OCI-LY7 (cell line): ENCODE data around the gene HCFC1. TPM values are rescaled to one million over a fixed set of nuclear protein-coding genes. Genes with fewer than 3 reads are reported as not detected.

Experiments
- BruUV-seq: library from RNA; stranded (reverse); fragments of 400-500 nt; replicated peaks from 2 replicates; lab custom pipeline; 2021; lab: Mats Ljungman, UMichigan
- CTCF ChIA-PET: fragments of 300-600 bp; sonication (Branson Sonifier 250); formaldehyde crosslinking; loops from one replicate; lab custom pipeline; 2022; ENCODE audit warnings: antibody characterized with exemption; ENCODE audit not compliant: unreplicated experiment; lab: Charles Lee
- POLR2A ChIA-PET: fragments of 300-600 bp; sonication (Branson Sonifier 250); formaldehyde crosslinking; loops from one replicate; lab custom pipeline; 2022; ENCODE audit warnings: antibody characterized with exemption; lab: Charles Lee
- DNase-seq: peaks from one replicate; pipeline ENCODE4 v3.0.0-alpha.2; 2015; ENCODE audit warnings: low spot score
- H2AFZ ChIP-seq: fragments of 200-600 bp; sonication (generic), shearing (Covaris generic); 2 replicates; pipeline ENCODE4 v1.6.1; 2014; ENCODE audit warnings: mild to moderate bottlenecking, antibody characterized with exemption, low read length, moderate library complexity
- H3K27ac ChIP-seq: fragments of 200-600 bp; sonication (generic); 2 replicates; pipeline ENCODE4 v1.5.1; 2014; ENCODE audit warnings: mixed run types, low read depth, mild to moderate bottlenecking, moderate library complexity, low read length, inconsistent platforms; ENCODE audit not compliant: poor library complexity, severe bottlenecking
- H3K36me3 ChIP-seq: fragments of 200-600 bp; sonication (generic); 2 replicates; pipeline ENCODE4 v1.6.1; 2014; ENCODE audit warnings: mild to moderate bottlenecking, antibody characterized with exemption, low read length, moderate library complexity, mixed read lengths; ENCODE audit not compliant: insufficient read depth
- H3K4me1 ChIP-seq: fragments of 200-600 bp; sonication (generic); 2 replicates; pipeline ENCODE4 v1.5.1; 2014; ENCODE audit warnings: mild to moderate bottlenecking, low read length; ENCODE audit not compliant: insufficient read depth, poor library complexity, severe bottlenecking
- H3K4me2 ChIP-seq: fragments of 200-600 bp; sonication (generic); 2 replicates; pipeline ENCODE4 v1.6.1; 2014; ENCODE audit warnings: mild to moderate bottlenecking, low read length
- H3K4me3 ChIP-seq: fragments of 200-600 bp; sonication (generic); 2 replicates; pipeline ENCODE4 v1.5.1; 2014; ENCODE audit warnings: mild to moderate bottlenecking, low read depth, low read length; ENCODE audit not compliant: poor library complexity, severe bottlenecking
- H3K79me2 ChIP-seq: fragments of 200-600 bp; sonication (generic); 2 replicates; pipeline ENCODE4 v1.6.1; 2016; ENCODE audit warnings: low read depth, mild to moderate bottlenecking, low read length, moderate library complexity, mixed read lengths; ENCODE audit not compliant: insufficient read depth
- H3K9me2 ChIP-seq: fragments of 200-600 bp; sonication (generic); 2 replicates; pipeline ENCODE4 v1.6.1; 2016; ENCODE audit warnings: mild to moderate bottlenecking, low read length, mixed read lengths; ENCODE audit not compliant: insufficient read depth
- H3K9me3 ChIP-seq: fragments of 200-600 bp; sonication (generic); 2 replicates; pipeline ENCODE4 v1.6.1; 2014; ENCODE audit warnings: mild to moderate bottlenecking, mixed run types, low read length, mixed read lengths
- H4K20me1 ChIP-seq: fragments of 200-600 bp; sonication (generic); 2 replicates; pipeline ENCODE4 v1.6.1; 2014; ENCODE audit warnings: mild to moderate bottlenecking, antibody characterized with exemption, low read length, moderate library complexity, mixed read lengths; ENCODE audit not compliant: insufficient read depth
- EZH2phosphoT487 ChIP-seq: fragments of 200-600 bp; sonication (generic); IDR thresholded peaks from 2 replicates; pipeline ENCODE4 v1.6.1; 2018; ENCODE audit warnings: low read depth, borderline replicate concordance, mild to moderate bottlenecking, mixed run types, antibody characterized with exemption, low read length, moderate library complexity, mixed read lengths
- intact Hi-C: fragments of 100-400 bp; cut with micrococcal nuclease; formaldehyde crosslinking; loops from one replicate; pipeline ENCODE4 v1.10.0; 2022; ENCODE audit not compliant: unreplicated experiment
- total RNA-seq, 2 experiments: library from RNA; depleted of rRNA in 1 of 2; stranded (reverse); fragments of >200 nt in 1 of 2; shearing (Covaris generic) in 1 of 2; gene quantifications; 2 replicates each; pipeline ENCODE4 v1.2.3, GENCODE V29; 2014 to 2022
- TF ChIP-seq, protein P1 (sequence below): fragments of 200-600 bp; sonication (generic); conservative IDR thresholded peaks from 2 replicates; pipeline ENCODE4 v1.5.1; 2014; ENCODE audit warnings: mild to moderate bottlenecking, antibody characterized with exemption, low read length, moderate library complexity, mixed read lengths

Gene HCFC1
- total RNA-seq, 2 experiments from 2014 or later: 64.2 to 134 TPM

- peaks cover 18% of the 10 kb centered on the region for H3K36me3 ChIP-seq
- intact Hi-C loops: no loop called here
- POLR2A ChIA-PET: interaction anchor here (2.6 kb wide), 1 partner anchor 10 kb away, joined by 13 read pairs; no protein-coding TSS in a partner anchor
- no peaks in the 10 kb centered on the region for H4K20me1 ChIP-seq
- peak overlapping the region; percentile 88 for H3K4me2 ChIP-seq
- no peaks in the 10 kb centered on the region for H3K9me3 ChIP-seq
- DNase-seq: no peak
- CTCF ChIA-PET: no interaction called here
- no TSS peak for BruUV-seq
- H3K4me1 ChIP-seq: peaks cover 10% of the 10 kb centered on the region
- H3K9me2 ChIP-seq: no peaks in the 10 kb centered on the region
- TF ChIP-seq, protein P1, sequence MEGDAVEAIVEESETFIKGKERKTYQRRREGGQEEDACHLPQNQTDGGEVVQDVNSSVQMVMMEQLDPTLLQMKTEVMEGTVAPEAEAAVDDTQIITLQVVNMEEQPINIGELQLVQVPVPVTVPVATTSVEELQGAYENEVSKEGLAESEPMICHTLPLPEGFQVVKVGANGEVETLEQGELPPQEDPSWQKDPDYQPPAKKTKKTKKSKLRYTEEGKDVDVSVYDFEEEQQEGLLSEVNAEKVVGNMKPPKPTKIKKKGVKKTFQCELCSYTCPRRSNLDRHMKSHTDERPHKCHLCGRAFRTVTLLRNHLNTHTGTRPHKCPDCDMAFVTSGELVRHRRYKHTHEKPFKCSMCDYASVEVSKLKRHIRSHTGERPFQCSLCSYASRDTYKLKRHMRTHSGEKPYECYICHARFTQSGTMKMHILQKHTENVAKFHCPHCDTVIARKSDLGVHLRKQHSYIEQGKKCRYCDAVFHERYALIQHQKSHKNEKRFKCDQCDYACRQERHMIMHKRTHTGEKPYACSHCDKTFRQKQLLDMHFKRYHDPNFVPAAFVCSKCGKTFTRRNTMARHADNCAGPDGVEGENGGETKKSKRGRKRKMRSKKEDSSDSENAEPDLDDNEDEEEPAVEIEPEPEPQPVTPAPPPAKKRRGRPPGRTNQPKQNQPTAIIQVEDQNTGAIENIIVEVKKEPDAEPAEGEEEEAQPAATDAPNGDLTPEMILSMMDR: no peak
- TF ChIP-seq EZH2phosphoT487: no peak
- peak overlapping the region; percentile 51 for H2AFZ ChIP-seq
- H3K79me2 ChIP-seq: peaks cover 5% of the 10 kb centered on the region; the same call in 1 of the 2 replicates
- peak overlapping the region; percentile 87 for H3K4me3 ChIP-seq
- peak overlapping the region; percentile 65 for H3K27ac ChIP-seq
These were observed 36.2 kb downstream of the HCFC1 start for GRCh38 chrX:153935326-153935851.

GRCh38 chrX:153934762-153935325 lies 36.8 kb downstream of the HCFC1 start, which contains the start of gene NAA10:
TSS of gene NAA10 (minus strand) at chrX:153935037. CDS start at chrX:153934904, 133 bp downstream.
- no peaks in the 10 kb centered on the region for H4K20me1 ChIP-seq
- H3K9me3 ChIP-seq: no peaks in the 10 kb centered on the region
- H3K4me1 ChIP-seq: peaks cover 11% of the 10 kb centered on the region
- no TSS peak for BruUV-seq
- H3K4me3 ChIP-seq: peak within 1 kb of the TSS; percentile 87
- TF ChIP-seq, protein P1: no peak
- no peak for TF ChIP-seq EZH2phosphoT487
- ChIA-PET POLR2A (interaction anchor here (0.5 to 2.6 kb wide), 2 partner anchors 10 to 460 kb away, joined by 3 to 13 read pairs; no protein-coding TSS in a partner anchor), CTCF (interaction anchor here (0.6 kb wide), 1 partner anchor 150 kb away, joined by 13 read pairs; no protein-coding TSS in a partner anchor)
- intact Hi-C loops: no loop called here
- DNase-seq: peak; percentile 75
- no peaks in the 10 kb centered on the region for H3K9me2 ChIP-seq
- peaks cover 5% of the 10 kb centered on the region; the same call in 1 of the 2 replicates for H3K79me2 ChIP-seq
- H3K36me3 ChIP-seq: peaks cover 22% of the 10 kb centered on the region
- peak within 1 kb of the TSS; percentile 65 for H3K27ac ChIP-seq
- H3K4me2 ChIP-seq: peak within 1 kb of the TSS; percentile 88
- H2AFZ ChIP-seq: peak within 1 kb of the TSS; percentile 51
